Fibroblast of lung (primary cell): Measurements from ENCODE around the gene MUS81.

Experiments used
- EZH2 ChIP-seq: IDR thresholded peaks from 2 replicates; pipeline ENCODE4 v1.5.1; 2012; ENCODE audit warnings: low read length, control low read depth, mild to moderate bottlenecking; ENCODE audit errors: missing control alignments
- TF ChIP-seq, protein P1 (sequence below), 2 donors: IDR thresholded peaks in 1 of 2; conservative IDR thresholded peaks in 1 of 2; 1 replicate in 1 of 2; 2 replicates in 1 of 2; pipeline ENCODE4 v1.5.1; 2011 to 2012; ENCODE audit warnings: low read length in 2 of 2, control low read depth in 1 of 2, inconsistent platforms in 1 of 2, low read depth in 1 of 2, mild to moderate bottlenecking in 1 of 2

DNA sequence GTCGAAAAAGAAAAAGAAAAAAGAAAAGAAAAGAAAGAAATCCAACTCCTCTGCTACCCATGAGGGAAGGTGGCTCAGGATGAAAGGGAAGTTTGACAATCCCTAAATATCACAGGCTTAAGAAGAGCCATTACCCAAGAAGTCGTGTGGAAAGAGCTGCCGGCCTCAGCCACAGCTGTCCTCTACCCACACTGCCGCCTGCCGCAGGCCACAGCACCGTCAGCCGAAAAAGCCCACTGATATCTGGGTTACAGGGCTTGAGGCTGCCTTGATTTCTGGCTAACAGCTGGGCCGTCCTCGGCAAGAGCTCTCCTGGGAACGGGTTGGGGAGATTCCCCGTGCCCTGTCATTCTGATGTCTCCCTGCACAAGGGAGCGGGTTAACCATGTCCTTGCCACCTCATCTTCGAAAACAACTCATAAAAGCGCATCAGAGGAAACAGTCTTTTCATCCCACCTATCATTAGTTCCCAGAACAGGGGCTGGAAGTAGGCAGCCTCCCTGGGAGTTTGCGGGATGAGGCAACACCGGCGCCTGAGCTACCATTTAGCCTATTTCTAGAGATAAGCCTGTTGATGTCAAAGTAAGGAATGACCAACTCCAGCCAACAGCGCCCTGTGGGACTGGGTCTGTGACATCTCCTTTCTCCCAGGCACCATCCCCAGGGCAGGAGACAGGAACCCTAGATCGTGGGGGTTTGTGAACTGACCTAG lies 48.3 kb upstream of the MUS81 start:
- TF ChIP-seq, protein P1, sequence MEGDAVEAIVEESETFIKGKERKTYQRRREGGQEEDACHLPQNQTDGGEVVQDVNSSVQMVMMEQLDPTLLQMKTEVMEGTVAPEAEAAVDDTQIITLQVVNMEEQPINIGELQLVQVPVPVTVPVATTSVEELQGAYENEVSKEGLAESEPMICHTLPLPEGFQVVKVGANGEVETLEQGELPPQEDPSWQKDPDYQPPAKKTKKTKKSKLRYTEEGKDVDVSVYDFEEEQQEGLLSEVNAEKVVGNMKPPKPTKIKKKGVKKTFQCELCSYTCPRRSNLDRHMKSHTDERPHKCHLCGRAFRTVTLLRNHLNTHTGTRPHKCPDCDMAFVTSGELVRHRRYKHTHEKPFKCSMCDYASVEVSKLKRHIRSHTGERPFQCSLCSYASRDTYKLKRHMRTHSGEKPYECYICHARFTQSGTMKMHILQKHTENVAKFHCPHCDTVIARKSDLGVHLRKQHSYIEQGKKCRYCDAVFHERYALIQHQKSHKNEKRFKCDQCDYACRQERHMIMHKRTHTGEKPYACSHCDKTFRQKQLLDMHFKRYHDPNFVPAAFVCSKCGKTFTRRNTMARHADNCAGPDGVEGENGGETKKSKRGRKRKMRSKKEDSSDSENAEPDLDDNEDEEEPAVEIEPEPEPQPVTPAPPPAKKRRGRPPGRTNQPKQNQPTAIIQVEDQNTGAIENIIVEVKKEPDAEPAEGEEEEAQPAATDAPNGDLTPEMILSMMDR (conservative IDR thresholded peaks at IDR 0.05 in 1 of 2, IDR thresholded peaks at IDR 0.05 in 1 of 2; ENCODE audit: low read depth in 1 of 2, low read length in 2 of 2): no peak
- no peak for TF ChIP-seq EZH2
